Lung (tissue), 12 donors: ENCODE measurements around the gene PTPRD. TPM values are rescaled to one million over a fixed set of nuclear protein-coding genes. Genes with fewer than 3 reads are reported as not detected.

Experiments used
- ATAC-seq: fragments of 200-7000 bp; cut with Tn5 transposase; one replicate; pipeline ENCODE4 v1.9.1; 2020; ENCODE audit warnings: moderate number of reproducible peaks; ENCODE audit not compliant: insufficient read depth, low FRiP score
- DNase-seq, 3 donors: peaks; one replicate each; pipeline ENCODE4 v3.0.0-alpha.2; 2013 to 2017
- H3K27ac ChIP-seq, 2 donors: one replicate each; pipeline ENCODE4 v1.5.1; 2013; ENCODE audit warnings: mild to moderate bottlenecking in 2 of 2, moderate library complexity in 2 of 2, control low read depth in 1 of 2, inconsistent platforms in 1 of 2, low read depth in 1 of 2, low read length in 1 of 2
- H3K27me3 ChIP-seq, 3 donors: one replicate each; pipeline ENCODE4 v1.5.1; 2013; ENCODE audit warnings: low read length in 2 of 3; ENCODE audit not compliant: control insufficient read depth in 3 of 3, insufficient read depth in 3 of 3
- H3K36me3 ChIP-seq, 4 donors: one replicate each; pipeline ENCODE4 v1.5.1; 2013; ENCODE audit warnings: low read length in 4 of 4, mild to moderate bottlenecking in 1 of 4, moderate library complexity in 1 of 4; ENCODE audit not compliant: control insufficient read depth in 4 of 4, insufficient read depth in 4 of 4
- H3K4me1 ChIP-seq, 5 donors: one replicate each; pipeline ENCODE4 v1.5.1; 2013; ENCODE audit warnings: low read length in 5 of 5, mild to moderate bottlenecking in 2 of 5, moderate library complexity in 1 of 5; ENCODE audit not compliant: control insufficient read depth in 5 of 5, insufficient read depth in 5 of 5
- H3K4me3 ChIP-seq: one replicate; pipeline ENCODE4 v1.5.1; 2013; ENCODE audit warnings: mild to moderate bottlenecking, control low read depth, moderate library complexity
- H3K9ac ChIP-seq, 2 donors: one replicate each; pipeline ENCODE4 v1.5.1; 2013; ENCODE audit warnings: low read length in 2 of 2, control low read depth in 1 of 2; ENCODE audit not compliant: insufficient read depth in 1 of 2
- H3K9me3 ChIP-seq, 4 donors: one replicate each; pipeline ENCODE4 v1.5.1; 2013; ENCODE audit warnings: low read length in 3 of 4, mild to moderate bottlenecking in 1 of 4, moderate library complexity in 1 of 4; ENCODE audit not compliant: control insufficient read depth in 4 of 4, insufficient read depth in 3 of 4
- WGBS, 2 donors: extraction: QIAGEN DNeasy Blood & Tissue Kit; methylation state at CpG; one replicate each; pipeline ENCODE4 v1.1.7; 2013; 5-methylcytosine and 5-hydroxymethylcytosine counted together
- polyA plus RNA-seq, 2 donors: library from polyadenylated mRNA; stranded (reverse); fragments of 200-250 nt; gene quantifications; one replicate each; pipeline ENCODE4 v1.2.1, GENCODE V29; 2013
- total RNA-seq, 2 donors: library from RNA; depleted of rRNA in 1 of 2; stranded (reverse); fragments of >200 nt in 1 of 2; gene quantifications; one replicate each; pipeline ENCODE4 v1.2.1, GENCODE V29; 2014 to 2021
- TF ChIP-seq, protein P1 (sequence below): IDR thresholded peaks from 2 replicates; pipeline ENCODE4 v1.5.1; 2012; ENCODE audit warnings: mild to moderate bottlenecking; ENCODE audit errors: control extremely low read depth, extremely low read depth
- donor health status: control.
- donor health status: control.
- donor health status: Bipolar disorder and iron deficiency.
- donor health status: healthy.
- donor health status: DM: yes; HTN: yes; CAD: no.

PTPRD gene
- total and polyA plus RNA-seq, 4 donors: 1.9 to 145 (median 13.7) TPM

DNA sequence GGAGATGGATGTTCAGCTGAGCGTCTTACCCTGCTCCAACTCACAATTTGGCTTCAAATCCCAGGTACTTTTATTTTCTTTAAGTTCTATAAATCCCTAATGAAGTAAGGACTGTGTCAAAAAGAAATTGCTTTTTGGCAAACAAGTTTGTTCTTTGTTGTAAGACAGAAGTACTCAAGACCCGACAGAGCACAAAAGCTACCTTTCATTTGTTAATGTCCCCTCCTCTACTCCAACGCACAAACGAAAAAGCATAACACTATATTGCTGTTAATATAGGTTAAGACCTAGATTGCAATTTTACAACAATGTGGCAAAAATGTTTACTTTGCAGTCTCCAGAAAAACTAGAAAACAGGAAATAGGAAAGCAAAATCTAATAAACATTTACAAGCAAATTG is 2217.8 kb downstream of the PTPRD start:
- Histone ChIP-seq H3K36me3 (peaks cover 0 to 7% (median 0%) of the 10 kb centered on the region in 4 donors), H3K27me3 (no peaks in the 10 kb centered on the region), H3K4me1 (peaks cover 0 to 7% (median 0%) of the 10 kb centered on the region in 5 donors), H3K27ac (no peak overlapping the region), H3K9me3 (no peaks in the 10 kb centered on the region), H3K4me3 (no peak overlapping the region), H3K9ac (no peak overlapping the region)
- DNase-seq (no peak), ATAC-seq (no peak)
- WGBS, 2 donors: 81 to 91% methylated on average over 4 of the region's 4 CpGs
- TF ChIP-seq, protein P1, sequence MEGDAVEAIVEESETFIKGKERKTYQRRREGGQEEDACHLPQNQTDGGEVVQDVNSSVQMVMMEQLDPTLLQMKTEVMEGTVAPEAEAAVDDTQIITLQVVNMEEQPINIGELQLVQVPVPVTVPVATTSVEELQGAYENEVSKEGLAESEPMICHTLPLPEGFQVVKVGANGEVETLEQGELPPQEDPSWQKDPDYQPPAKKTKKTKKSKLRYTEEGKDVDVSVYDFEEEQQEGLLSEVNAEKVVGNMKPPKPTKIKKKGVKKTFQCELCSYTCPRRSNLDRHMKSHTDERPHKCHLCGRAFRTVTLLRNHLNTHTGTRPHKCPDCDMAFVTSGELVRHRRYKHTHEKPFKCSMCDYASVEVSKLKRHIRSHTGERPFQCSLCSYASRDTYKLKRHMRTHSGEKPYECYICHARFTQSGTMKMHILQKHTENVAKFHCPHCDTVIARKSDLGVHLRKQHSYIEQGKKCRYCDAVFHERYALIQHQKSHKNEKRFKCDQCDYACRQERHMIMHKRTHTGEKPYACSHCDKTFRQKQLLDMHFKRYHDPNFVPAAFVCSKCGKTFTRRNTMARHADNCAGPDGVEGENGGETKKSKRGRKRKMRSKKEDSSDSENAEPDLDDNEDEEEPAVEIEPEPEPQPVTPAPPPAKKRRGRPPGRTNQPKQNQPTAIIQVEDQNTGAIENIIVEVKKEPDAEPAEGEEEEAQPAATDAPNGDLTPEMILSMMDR: no peak

DNA sequence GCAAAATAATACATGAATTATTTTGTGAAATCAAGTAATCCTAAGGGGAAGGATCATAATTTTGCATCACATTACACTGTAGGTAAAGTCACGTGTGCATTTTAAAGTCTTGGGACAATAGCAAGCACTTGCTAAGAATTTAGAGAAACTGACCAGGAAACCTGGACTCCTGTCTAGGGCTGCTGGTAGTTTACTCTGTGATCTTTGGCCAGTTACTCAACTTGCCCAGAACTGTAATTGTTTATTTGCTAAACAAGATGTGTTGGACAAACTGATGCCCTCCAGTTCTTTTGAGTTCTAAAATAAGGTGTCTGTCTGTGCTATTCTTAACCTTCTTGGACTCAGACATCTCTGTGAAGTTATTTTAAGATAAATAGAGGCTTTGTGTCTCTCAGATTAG is 2218.5 kb downstream of the PTPRD start:
- 96 to 97% methylated on average over 1 of the region's 1 CpG for WGBS, 2 donors
- H3K4me3 ChIP-seq: no peak overlapping the region
- H3K9me3 ChIP-seq: no peaks in the 10 kb centered on the region
- peaks cover 0 to 7% (median 0%) of the 10 kb centered on the region in 5 donors for H3K4me1 ChIP-seq
- H3K27ac ChIP-seq: no peak overlapping the region
- H3K36me3 ChIP-seq: peaks cover 0 to 7% (median 0%) of the 10 kb centered on the region in 4 donors
- TF ChIP-seq, protein P1: no peak
- ATAC-seq: no peak
- H3K27me3 ChIP-seq: no peaks in the 10 kb centered on the region
- DNase-seq: no peak
- H3K9ac ChIP-seq: no peak overlapping the region

DNA sequence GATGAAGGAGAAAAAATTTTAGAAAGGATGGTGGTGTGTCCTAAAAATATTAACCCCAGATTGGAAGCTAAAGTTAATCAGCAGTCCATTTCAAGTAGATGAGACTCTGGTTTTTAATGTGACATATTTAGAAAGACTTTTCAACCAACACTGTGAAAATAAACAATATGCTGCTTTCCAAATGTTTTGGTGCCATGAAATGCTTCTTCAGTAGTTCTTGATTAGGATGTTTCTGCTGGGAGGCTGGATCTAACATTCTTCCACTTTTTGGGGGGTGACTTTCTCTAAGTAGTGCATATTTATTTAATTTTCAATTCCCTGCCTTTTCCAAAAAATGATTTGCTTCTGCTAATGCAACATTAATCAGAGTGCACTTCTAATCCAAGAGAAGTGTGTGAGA is 2219.9 kb downstream of the PTPRD start:
- peaks cover 0 to 7% (median 0%) of the 10 kb centered on the region in 5 donors for H3K4me1 ChIP-seq
- no peaks in the 10 kb centered on the region for H3K9me3 ChIP-seq
- no peak overlapping the region for H3K9ac ChIP-seq
- no peak for ATAC-seq
- peaks cover 0 to 7% (median 0%) of the 10 kb centered on the region in 4 donors for H3K36me3 ChIP-seq
- peak in 2 of 3 donors; percentile 28 to 56 for DNase-seq
- H3K27ac ChIP-seq: no peak overlapping the region
- no peaks in the 10 kb centered on the region for H3K27me3 ChIP-seq
- TF ChIP-seq, protein P1: no peak
- H3K4me3 ChIP-seq: no peak overlapping the region

DNA sequence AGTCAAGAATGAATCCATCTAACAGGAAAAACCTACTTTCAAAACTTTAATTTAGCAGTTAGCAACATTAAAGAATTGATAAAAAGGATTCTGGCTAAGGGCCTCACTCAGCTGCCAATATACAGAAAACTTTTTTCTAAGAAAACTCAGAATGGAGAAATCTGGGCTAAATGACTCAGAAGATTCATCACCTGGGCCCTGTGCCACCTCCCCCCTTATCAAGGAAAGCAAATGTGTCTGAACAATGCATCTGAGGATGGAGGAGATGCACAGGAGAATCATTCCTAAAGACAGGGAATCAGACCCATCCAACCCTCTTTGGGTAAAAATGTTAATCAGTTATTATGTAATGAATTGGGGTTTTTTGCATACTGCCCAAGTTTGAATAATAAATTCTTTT is 2221.2 kb downstream of the PTPRD start:
- Histone ChIP-seq H3K4me1 (peaks cover 0 to 7% (median 0%) of the 10 kb centered on the region in 5 donors), H3K4me3 (no peak overlapping the region), H3K9me3 (no peaks in the 10 kb centered on the region), H3K27me3 (no peaks in the 10 kb centered on the region), H3K9ac (no peak overlapping the region), H3K27ac (no peak overlapping the region), H3K36me3 (peaks cover 0 to 7% (median 0%) of the 10 kb centered on the region in 4 donors)
- ATAC-seq (no peak), DNase-seq (no peak)
- TF ChIP-seq, protein P1: no peak
